ENCODE measurements around the gene AGER. TPM values are rescaled to one million over a fixed set of nuclear protein-coding genes. Genes with fewer than 3 reads are reported as not detected.

Gene AGER
- total and polyA plus RNA-seq, 7 experiments from 2014 or later: 0.47 to 92.2 (median 38.0) TPM; not detected in 1

- Mint-ChIP-seq H3K36me3 (peaks cover 8 to 33% (median 18%) of the 10 kb centered on the region in 5 donors), H3K9me3 (no peaks in the 10 kb centered on the region), H3K27me3 (no peaks in the 10 kb centered on the region), H3K27ac (peak within 1 kb of the TSS; percentile 84 to 100 (median 97)), H3K4me1 (peaks cover 38 to 55% (median 44%) of the 10 kb centered on the region in 7 donors), H3K4me3 (peak within 1 kb of the TSS; percentile 92 to 100 (median 98))
- POLR2A ChIA-PET: interaction anchor here (0.5 to 10.6 kb wide), 17 partner anchors 13 to 1461 kb away, joined by 3 to 259 read pairs (median 6); partner anchors contain the start of genes AGPAT1, ATF6B, BAG6 and BRD2
- CTCF ChIA-PET: interaction anchor here (0.6 to 1.6 kb wide), 8 partner anchors 10 to 1363 kb away, joined by 3 to 10 read pairs (median 4); partner anchors contain the start of gene FKBPL
- no peaks in the 10 kb centered on the region for H3K27me3 ChIP-seq (ENCODE audit: control insufficient read depth in 2 of 2, insufficient read depth in 2 of 2, low read length in 2 of 2)
- DNase-seq: peak; percentile 39 to 81 (median 75)
- no peaks in the 10 kb centered on the region for H3K9me3 ChIP-seq (ENCODE audit: control insufficient read depth in 2 of 3, low read length in 3 of 3)
- H3K27ac ChIP-seq (ENCODE audit: low read depth, low read length): peak within 1 kb of the TSS; percentile 97
- H3K4me3 ChIP-seq (ENCODE audit: low read length): peak within 1 kb of the TSS; percentile 94
- H3K36me3 ChIP-seq (ENCODE audit: control insufficient read depth in 2 of 3, insufficient read depth in 3 of 3, low read length in 3 of 3): peaks cover 2 to 29% (median 2%) of the 10 kb centered on the region in 3 experiments
- intact Hi-C loops (cut with micrococcal nuclease): loop anchor here (1.0 to 10.0 kb wide), 7 partner anchors 295 to 1222 kb away; partner anchors contain the start of genes B3GALT4 (in 1 of the 2), CUTA (in 1 of the 2), DDX39B (in 1 of the 2) and EHMT2 (in 1 of the 2)
- ATAC-seq: no peak
- H3K4me1 ChIP-seq (ENCODE audit: control insufficient read depth in 2 of 2, insufficient read depth in 2 of 2, low read length in 2 of 2): peaks cover 32 to 39% of the 10 kb centered on the region in 2 donors
These were observed 8.6 kb upstream of the AGER start, which contains the start of gene GPSM3 for GRCh38 chr6:32192608-32193039. TSS of gene GPSM3 (minus strand) at chr6:32192643. CDS start at chr6:32192513, 130 bp downstream.

GRCh38 chr6:32191696-32192607 lies 7.9 kb upstream of the AGER start:
- Histone ChIP-seq H3K27me3 (ENCODE audit: control insufficient read depth in 2 of 2, insufficient read depth in 2 of 2, low read length in 2 of 2) (no peaks in the 10 kb centered on the region), H3K9me3 (ENCODE audit: control insufficient read depth in 2 of 3, low read length in 3 of 3) (no peaks in the 10 kb centered on the region), H3K36me3 (ENCODE audit: control insufficient read depth in 2 of 3, insufficient read depth in 3 of 3, low read length in 3 of 3) (peaks cover 9 to 36% (median 9%) of the 10 kb centered on the region in 3 experiments), H3K4me1 (ENCODE audit: control insufficient read depth in 2 of 2, insufficient read depth in 2 of 2, low read length in 2 of 2) (peaks cover 39% of the 10 kb centered on the region in 2 donors), H3K4me3 (ENCODE audit: low read length) (peak overlapping the region; percentile 94), H3K27ac (ENCODE audit: low read depth, low read length) (peak overlapping the region; percentile 97)
- peak overlapping the region; percentile 84 to 100 (median 97) for H3K27ac Mint-ChIP-seq
- POLR2A ChIA-PET: interaction anchor here (0.5 to 10.6 kb wide), 17 partner anchors 12 to 780 kb away, joined by 3 to 259 read pairs (median 5); partner anchors contain the start of genes AGPAT1, ATF6B, BAG6 and BRD2
- CTCF ChIA-PET: interaction anchor here (0.7 to 1.6 kb wide), 7 partner anchors 9 to 73 kb away, joined by 3 to 10 read pairs (median 5); partner anchors contain the start of gene FKBPL
- peak overlapping the region; percentile 92 to 100 (median 98) for H3K4me3 Mint-ChIP-seq
- intact Hi-C loops (cut with micrococcal nuclease): loop anchor here (1.0 to 10.0 kb wide), 8 partner anchors 73 to 1223 kb away; partner anchors contain the start of genes B3GALT4 (in 1 of the 2), CUTA (in 1 of the 2), DDX39B (in 1 of the 2) and EHMT2 (in 1 of the 2)
- ATAC-seq (no peak), DNase-seq (peak in 2 of 9 donors; percentile 13 to 53)
- peaks cover 45 to 59% (median 50%) of the 10 kb centered on the region in 7 donors for H3K4me1 Mint-ChIP-seq
- no peaks in the 10 kb centered on the region for H3K9me3 Mint-ChIP-seq
- peaks cover 12 to 40% (median 23%) of the 10 kb centered on the region in 5 donors for H3K36me3 Mint-ChIP-seq
- no peaks in the 10 kb centered on the region for H3K27me3 Mint-ChIP-seq

- DNase-seq: no peak
- no peak for ATAC-seq
- intact Hi-C loops (cut with micrococcal nuclease): loop anchor here (1.0 to 10.0 kb wide), 10 partner anchors 13 to 1224 kb away; partner anchors contain the start of genes RNF5 (in 2 of the 2), ATF6B (in 1 of the 2), B3GALT4 (in 1 of the 2) and CUTA (in 1 of the 2)
- Mint-ChIP-seq H3K4me3 (peak overlapping the region; percentile 92 to 100 (median 98)), H3K27me3 (no peaks in the 10 kb centered on the region), H3K4me1 (peaks cover 50 to 61% (median 55%) of the 10 kb centered on the region in 7 donors), H3K9me3 (no peaks in the 10 kb centered on the region), H3K36me3 (peaks cover 17 to 44% (median 32%) of the 10 kb centered on the region in 5 donors), H3K27ac (peak overlapping the region; percentile 84 to 100 (median 97))
- Histone ChIP-seq H3K4me3 (ENCODE audit: low read length) (peak overlapping the region; percentile 94), H3K36me3 (ENCODE audit: control insufficient read depth in 2 of 3, insufficient read depth in 3 of 3, low read length in 3 of 3) (peaks cover 10 to 44% (median 15%) of the 10 kb centered on the region in 3 experiments), H3K9me3 (ENCODE audit: control insufficient read depth in 2 of 3, low read length in 3 of 3) (no peaks in the 10 kb centered on the region), H3K27me3 (ENCODE audit: control insufficient read depth in 2 of 2, insufficient read depth in 2 of 2, low read length in 2 of 2) (no peaks in the 10 kb centered on the region), H3K4me1 (ENCODE audit: control insufficient read depth in 2 of 2, insufficient read depth in 2 of 2, low read length in 2 of 2) (peaks cover 39 to 46% of the 10 kb centered on the region in 2 donors), H3K27ac (ENCODE audit: low read depth, low read length) (peak overlapping the region; percentile 97)
- POLR2A ChIA-PET: interaction anchor here (0.6 to 10.6 kb wide), 8 partner anchors 11 to 781 kb away, joined by 3 to 259 read pairs (median 4); partner anchors contain the start of genes AGPAT1, ATF6B, FKBPL and RNF5
- CTCF ChIA-PET: interaction anchor here (0.6 to 1.3 kb wide), 4 partner anchors 14 to 762 kb away, joined by 3 to 5 read pairs (median 3); partner anchors contain the start of gene HLA-DMA
These were observed 7.0 kb upstream of the AGER start for GRCh38 chr6:32190911-32191677.

DNA sequence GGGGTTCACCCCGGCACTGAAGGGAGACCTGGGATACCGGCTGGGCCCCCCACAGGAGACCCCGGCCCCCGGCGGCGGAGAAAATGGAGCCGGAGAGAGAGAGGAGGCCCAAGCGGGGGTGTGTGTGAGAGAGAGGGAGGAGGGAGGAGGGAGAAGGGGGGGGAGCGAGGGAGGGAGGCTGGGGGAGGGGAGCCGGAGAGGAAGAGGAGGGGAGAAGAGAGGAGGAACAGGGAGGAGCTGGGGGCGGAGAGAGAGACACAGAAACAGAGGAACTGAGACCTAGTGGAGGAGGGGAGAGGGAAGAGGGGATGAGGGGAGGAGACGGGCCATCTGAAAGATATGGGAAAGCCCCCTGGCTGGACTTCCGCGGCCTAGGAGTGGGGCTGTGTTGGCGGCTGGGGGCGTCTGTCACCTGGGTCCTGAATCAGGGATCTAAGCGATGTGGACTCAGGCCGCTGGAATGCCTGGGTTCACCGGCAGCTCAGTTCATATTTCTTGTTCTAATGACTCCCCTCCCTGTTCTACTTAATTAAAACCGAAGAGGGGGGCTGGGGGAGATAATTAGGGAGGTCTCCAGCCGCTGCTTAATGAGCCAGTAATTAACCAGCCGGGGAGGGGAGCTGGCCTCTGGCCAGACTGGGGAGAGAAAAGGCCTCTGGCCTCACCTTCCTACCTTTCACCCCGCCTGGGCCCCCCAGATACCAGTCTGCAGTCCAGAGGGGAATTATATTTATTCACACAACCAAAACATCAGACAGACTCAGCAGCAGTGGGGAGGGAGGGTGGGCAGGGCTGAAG lies 6.2 kb upstream of the AGER start, which contains the start of gene PBX2:
Gene PBX2 (minus strand): TSS at position 149 of the 798 bp plus-strand sequence. CDS start 287 bp downstream, outside the sequence.
- peak; percentile 80 for ATAC-seq
- Histone ChIP-seq H3K4me1 (ENCODE audit: control insufficient read depth in 2 of 2, insufficient read depth in 2 of 2, low read length in 2 of 2) (peaks cover 37 to 46% of the 10 kb centered on the region in 2 donors), H3K9me3 (ENCODE audit: control insufficient read depth in 2 of 3, low read length in 3 of 3) (no peaks in the 10 kb centered on the region), H3K36me3 (ENCODE audit: control insufficient read depth in 2 of 3, insufficient read depth in 3 of 3, low read length in 3 of 3) (peaks cover 10 to 51% (median 15%) of the 10 kb centered on the region in 3 experiments), H3K27ac (ENCODE audit: low read depth, low read length) (peak within 1 kb of the TSS; percentile 97), H3K27me3 (ENCODE audit: control insufficient read depth in 2 of 2, insufficient read depth in 2 of 2, low read length in 2 of 2) (no peaks in the 10 kb centered on the region), H3K4me3 (ENCODE audit: low read length) (peak within 1 kb of the TSS; percentile 94)
- Mint-ChIP-seq H3K9me3 (no peaks in the 10 kb centered on the region), H3K4me3 (peak within 1 kb of the TSS; percentile 97 to 100 (median 98)), H3K27me3 (no peaks in the 10 kb centered on the region), H3K4me1 (peaks cover 52 to 62% (median 58%) of the 10 kb centered on the region in 7 donors), H3K27ac (peak within 1 kb of the TSS; percentile 86 to 100 (median 97)), H3K36me3 (peaks cover 17 to 47% (median 35%) of the 10 kb centered on the region in 5 donors)
- ChIA-PET CTCF (interaction anchor here (1.0 kb wide), 2 partner anchors 67 to 655 kb away, joined by 3 read pairs; no protein-coding TSS in a partner anchor), POLR2A (interaction anchor here (0.6 to 10.6 kb wide), 12 partner anchors 8 to 986 kb away, joined by 3 to 259 read pairs (median 4); partner anchors contain the start of genes AGPAT1, ATF6B, FKBPL and RNF5)
- intact Hi-C loops (cut with micrococcal nuclease): loop anchor here (1.0 to 10.0 kb wide), 10 partner anchors 12 to 1225 kb away; partner anchors contain the start of genes RNF5 (in 2 of the 2), ATF6B (in 1 of the 2), B3GALT4 (in 1 of the 2) and CUTA (in 1 of the 2)
- DNase-seq: peak; percentile 35 to 82 (median 76)

DNA sequence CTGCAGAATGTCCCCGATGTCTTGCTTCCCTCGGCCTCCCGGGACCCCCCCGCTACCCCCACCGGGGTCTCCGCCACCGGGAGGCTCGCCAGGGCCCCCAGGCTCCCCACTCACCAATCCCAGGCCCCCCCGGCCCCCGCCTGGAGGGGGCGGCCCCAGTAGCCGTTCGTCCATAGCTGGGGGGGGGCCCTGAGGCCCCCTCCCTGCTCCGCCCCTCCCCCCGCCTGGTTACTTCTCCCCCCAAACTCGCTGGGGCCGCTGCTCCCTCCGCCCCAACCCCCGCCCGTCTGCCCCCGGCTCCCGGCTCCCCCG lies 5.6 kb upstream of the AGER start:
- CTCF ChIA-PET: no interaction called here
- Histone ChIP-seq H3K9me3 (ENCODE audit: control insufficient read depth in 2 of 3, low read length in 3 of 3) (no peaks in the 10 kb centered on the region), H3K27me3 (ENCODE audit: control insufficient read depth in 2 of 2, insufficient read depth in 2 of 2, low read length in 2 of 2) (no peaks in the 10 kb centered on the region), H3K36me3 (ENCODE audit: control insufficient read depth in 2 of 3, insufficient read depth in 3 of 3, low read length in 3 of 3) (peaks cover 10 to 51% (median 15%) of the 10 kb centered on the region in 3 experiments), H3K4me1 (ENCODE audit: control insufficient read depth in 2 of 2, insufficient read depth in 2 of 2, low read length in 2 of 2) (peaks cover 32 to 40% of the 10 kb centered on the region in 2 donors), H3K4me3 (ENCODE audit: low read length) (peak overlapping the region; percentile 94), H3K27ac (ENCODE audit: low read depth, low read length) (peak overlapping the region; percentile 97)
- intact Hi-C loops (cut with micrococcal nuclease): loop anchor here (1.0 to 10.0 kb wide), 10 partner anchors 11 to 1225 kb away; partner anchors contain the start of genes RNF5 (in 2 of the 2), ATF6B (in 1 of the 2), B3GALT4 (in 1 of the 2) and CUTA (in 1 of the 2)
- POLR2A ChIA-PET: interaction anchor here (0.8 to 10.6 kb wide), 7 partner anchors 8 to 655 kb away, joined by 3 to 259 read pairs (median 7); partner anchors contain the start of genes AGPAT1, ATF6B, FKBPL and RNF5
- no peaks in the 10 kb centered on the region for H3K27me3 Mint-ChIP-seq
- peaks cover 17 to 47% (median 35%) of the 10 kb centered on the region in 5 donors for H3K36me3 Mint-ChIP-seq
- peak overlapping the region; percentile 90 to 100 (median 98) for H3K4me3 Mint-ChIP-seq
- no peak for DNase-seq
- peak overlapping the region; percentile 80 to 97 (median 92) for H3K27ac Mint-ChIP-seq
- no peaks in the 10 kb centered on the region for H3K9me3 Mint-ChIP-seq
- no peak for ATAC-seq
- H3K4me1 Mint-ChIP-seq: peaks cover 47 to 57% (median 52%) of the 10 kb centered on the region in 7 donors
